Cardiac ventricle fibroblast (primary cell): ENCODE measurements around the gene KRTAP4-16. TPM values are rescaled to one million over a fixed set of nuclear protein-coding genes. Genes with fewer than 3 reads are reported as not detected.

ENCODE experiments used
- total RNA-seq: library from RNA; depleted of rRNA; stranded (reverse); fragments of >200 nt; gene quantifications from 2 replicates; pipeline ENCODE4 v1.2.3, GENCODE V29; 2015

Gene KRTAP4-16
- not detected in 2 replicates for total RNA-seq

DNA sequence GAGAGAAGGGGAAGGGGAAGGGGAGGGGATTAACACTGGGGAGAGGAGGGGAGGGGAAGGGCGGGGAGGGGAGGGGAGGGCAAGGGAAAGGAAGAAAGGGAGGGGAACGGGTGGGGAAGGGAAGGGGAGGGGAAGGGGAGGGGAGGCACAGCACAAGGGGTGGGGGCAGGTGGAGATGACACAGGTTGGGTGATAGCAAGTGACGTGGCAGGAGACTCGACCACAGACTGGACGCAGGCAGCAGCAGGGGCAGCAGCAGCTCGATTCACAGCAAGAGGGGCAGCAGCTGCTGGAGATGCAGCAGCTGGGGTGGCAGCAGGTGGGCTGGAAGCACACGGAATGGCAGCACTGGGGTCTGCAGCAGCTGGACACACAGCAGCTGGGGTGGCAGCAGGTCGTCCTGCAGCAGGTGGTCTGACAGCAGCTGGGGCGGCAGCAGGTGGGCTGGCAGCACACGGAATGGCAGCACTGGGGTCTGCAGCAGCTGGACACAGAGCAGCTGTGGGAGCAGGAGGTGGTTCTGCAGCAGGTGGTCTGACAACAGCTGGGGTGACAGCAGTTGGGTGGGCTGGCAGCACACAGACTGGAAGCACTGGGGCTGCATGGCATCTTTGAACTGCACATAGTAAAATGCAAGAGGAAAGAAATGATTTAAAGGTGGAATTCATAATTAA, at the start of gene KRTAP4-16:
KRTAP4-16 (minus strand) TSS at position 624 of the 674 bp plus-strand sequence; CDS start at position 624, 0 bp downstream.

DNA sequence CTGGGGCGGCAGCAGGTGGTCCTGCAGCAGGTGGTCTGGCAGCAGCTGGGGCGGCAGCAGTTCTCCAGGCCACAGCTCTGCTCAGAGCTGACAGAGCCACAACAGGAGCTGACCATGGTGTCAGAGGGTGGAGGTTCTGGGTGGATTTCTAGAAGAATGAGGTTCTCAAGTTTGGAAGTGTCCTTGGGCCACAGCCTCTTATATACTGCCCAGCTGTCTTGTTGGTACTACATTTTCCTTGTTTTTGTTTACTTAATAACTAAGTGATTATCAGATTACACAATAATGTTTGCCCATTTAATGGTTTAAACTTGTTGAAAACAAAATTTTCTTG, 47.6 kb upstream of the KRTAP4-16 start, which contains the start of gene KRTAP4-5:
KRTAP4-5 (minus strand) TSS at position 174 of the 334 bp plus-strand sequence; CDS start at position 116, 58 bp downstream.

DNA sequence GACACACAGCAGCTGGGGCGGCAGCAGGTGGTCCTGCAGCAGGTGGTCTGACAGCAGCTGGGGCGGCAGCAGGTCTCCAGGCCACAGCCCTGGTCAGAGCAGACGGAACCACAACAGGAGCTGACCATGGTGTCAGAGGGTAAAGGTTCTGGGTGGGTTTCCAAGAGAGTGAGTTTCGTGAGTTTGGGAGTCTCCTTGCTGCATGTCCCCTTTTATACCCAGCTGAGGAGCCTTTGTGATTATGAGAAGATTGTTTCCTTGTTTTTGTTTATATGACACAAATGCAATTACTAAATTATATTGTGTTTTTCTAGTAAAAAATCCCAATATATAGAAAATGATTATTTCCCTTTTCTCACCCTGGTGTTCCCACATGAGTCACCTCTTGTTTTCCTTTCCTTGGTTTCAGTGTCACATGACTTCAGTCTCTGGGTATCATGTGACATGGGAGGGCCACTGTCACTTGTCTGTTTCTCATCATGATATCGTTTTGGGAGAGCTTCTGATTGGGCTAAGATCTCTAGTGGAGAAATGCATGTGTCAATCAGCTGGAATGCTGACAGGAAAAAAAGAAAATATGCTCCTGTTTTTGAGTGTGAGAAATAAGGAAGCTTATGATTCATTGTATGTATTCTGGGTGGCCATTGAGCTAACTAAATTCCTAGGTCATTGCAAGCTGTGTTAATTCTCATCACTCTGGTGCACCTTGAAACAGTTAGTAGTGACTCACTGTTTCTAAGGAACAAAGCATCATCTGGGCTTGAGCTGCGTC, 38.5 kb upstream of the KRTAP4-16 start, which contains the start of gene KRTAP4-6:
KRTAP4-6 (minus strand) TSS at position 185 of the 772 bp plus-strand sequence; CDS start at position 128, 57 bp downstream.

DNA sequence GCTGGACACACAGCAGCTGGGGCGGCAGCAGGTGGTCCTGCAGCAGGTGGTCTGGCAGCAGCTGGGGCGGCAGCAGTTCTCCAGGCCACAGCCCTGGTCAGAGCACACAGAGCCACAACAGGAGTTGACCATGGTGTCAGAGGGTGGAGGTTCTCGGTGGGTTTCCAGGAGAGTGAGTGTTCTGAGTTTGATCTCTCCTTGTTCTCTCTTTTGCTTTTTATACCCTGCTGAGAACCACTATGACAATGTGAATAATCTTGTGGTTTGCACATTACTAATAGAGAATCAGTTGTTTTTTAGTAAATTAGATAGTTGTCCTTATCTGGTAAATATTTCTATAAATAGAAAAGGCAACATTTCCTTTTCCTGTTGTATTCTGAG, 22.0 kb upstream of the KRTAP4-16 start, which contains the start of gene KRTAP4-12:
KRTAP4-12 (minus strand) TSS at position 192 of the 381 bp plus-strand sequence; CDS start at position 132, 60 bp downstream.

DNA sequence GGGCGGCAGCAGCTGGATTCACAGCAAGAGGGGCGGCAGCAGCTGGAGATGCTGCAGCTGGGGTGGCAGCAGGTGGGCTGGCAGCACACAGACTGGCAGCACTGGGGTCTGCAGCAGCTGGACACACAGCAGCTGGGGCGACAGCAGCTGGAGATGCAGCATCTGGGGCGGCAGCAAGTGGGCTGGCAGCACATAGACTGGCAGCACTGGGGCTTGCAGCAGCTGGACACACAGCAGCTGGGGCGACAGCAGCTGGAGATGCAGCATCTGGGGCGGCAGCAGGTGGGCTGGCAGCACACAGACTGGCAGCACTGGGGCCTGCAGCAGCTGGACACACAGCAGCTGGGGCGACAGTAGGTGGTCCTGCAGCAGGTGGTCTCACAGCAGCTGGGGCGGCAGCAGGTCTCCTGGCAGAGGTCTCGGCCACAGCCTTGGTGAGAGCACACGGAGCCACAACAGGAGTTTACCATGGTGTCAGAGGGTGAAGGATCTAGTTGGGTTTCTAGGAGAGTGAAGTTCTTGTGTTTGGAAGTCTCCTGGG, 15.9 kb upstream of the KRTAP4-16 start, which contains the start of gene KRTAP4-11:
KRTAP4-11 (minus strand) TSS at position 528 of the 541 bp plus-strand sequence; CDS start at position 470, 58 bp downstream.

DNA sequence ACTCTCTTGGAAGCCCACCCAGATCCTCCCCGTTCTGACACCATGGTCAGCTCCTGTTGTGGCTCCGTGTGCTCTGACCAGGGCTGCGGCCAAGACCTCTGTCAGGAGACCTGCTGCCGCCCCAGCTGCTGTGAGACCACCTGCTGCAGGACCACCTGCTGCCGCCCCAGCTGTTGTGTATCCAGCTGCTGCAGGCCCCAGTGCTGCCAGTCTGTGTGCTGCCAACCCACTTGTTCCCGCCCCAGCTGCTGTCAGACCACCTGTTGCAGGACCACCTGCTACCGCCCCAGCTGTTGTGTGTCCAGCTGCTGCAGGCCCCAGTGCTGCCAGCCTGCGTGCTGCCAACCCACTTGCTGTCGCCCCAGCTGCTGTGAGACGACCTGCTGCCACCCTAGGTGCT, 3.3 kb upstream of the KRTAP4-16 start, which contains the start of gene KRTAP4-9:
KRTAP4-9 (plus strand) TSS at position 43 of the 400 bp plus-strand sequence; CDS start at position 43, 0 bp downstream.

DNA sequence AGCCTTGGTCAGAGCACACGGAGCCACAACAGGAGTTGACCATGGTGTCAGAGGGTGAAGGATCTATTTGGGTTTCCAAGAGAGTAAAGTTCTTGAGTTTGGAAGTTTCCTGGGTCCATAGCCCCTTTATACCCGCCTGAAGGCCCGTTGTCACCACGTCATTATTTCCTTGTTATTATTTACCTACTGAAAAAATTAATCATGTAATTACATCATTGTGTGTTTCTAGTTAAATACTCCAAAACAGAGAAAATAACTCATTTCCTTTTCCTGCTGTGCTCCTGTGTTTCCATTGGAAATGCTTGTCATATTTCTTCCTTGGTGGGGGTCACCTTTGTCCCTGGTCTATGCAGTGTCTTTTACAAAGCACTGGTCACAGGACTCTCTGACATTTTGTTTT, 4.0 kb downstream of the KRTAP4-16 start, which contains the start of gene KRTAP4-8:
KRTAP4-8 (minus strand) TSS at position 101 of the 400 bp plus-strand sequence; CDS start at position 43, 58 bp downstream.

DNA sequence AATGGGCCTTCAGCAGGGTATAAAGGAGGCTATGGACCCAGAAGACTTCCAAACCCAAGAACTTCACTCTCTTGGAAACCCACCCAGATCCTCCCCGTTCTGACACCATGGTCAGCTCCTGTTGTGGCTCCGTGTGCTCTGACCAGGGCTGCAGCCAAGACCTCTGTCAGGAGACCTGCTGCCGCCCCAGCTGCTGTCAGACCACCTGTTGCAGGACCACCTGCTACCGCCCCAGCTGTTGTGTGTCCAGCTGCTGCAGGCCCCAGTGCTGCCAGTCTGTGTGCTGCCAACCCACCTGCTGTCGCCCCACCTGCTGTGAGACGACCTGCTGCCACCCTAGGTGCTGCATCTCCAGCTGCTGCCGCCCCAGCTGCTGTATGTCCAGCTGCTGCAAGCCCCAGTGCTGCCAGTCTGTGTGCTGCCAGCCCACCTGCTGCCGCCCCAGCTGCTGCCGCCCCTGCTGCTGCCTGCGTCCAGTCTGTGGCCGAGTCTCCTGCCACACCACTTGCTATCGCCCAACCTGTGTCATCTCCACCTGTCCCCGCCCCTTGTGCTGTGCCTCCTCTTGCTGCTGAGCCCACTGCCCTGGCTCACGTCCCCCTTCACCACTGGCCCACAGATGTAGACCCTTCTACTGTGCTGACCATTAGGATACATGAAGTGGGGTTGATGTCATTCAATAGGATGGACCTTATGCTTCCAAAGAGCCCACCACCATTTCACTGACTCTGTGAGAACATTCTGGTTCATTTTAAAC, 17.7 kb downstream of the KRTAP4-16 start, which contains the start of gene KRTAP4-7:
KRTAP4-7 (plus strand) TSS at position 51 of the 757 bp plus-strand sequence; CDS start at position 108, 57 bp downstream.

DNA sequence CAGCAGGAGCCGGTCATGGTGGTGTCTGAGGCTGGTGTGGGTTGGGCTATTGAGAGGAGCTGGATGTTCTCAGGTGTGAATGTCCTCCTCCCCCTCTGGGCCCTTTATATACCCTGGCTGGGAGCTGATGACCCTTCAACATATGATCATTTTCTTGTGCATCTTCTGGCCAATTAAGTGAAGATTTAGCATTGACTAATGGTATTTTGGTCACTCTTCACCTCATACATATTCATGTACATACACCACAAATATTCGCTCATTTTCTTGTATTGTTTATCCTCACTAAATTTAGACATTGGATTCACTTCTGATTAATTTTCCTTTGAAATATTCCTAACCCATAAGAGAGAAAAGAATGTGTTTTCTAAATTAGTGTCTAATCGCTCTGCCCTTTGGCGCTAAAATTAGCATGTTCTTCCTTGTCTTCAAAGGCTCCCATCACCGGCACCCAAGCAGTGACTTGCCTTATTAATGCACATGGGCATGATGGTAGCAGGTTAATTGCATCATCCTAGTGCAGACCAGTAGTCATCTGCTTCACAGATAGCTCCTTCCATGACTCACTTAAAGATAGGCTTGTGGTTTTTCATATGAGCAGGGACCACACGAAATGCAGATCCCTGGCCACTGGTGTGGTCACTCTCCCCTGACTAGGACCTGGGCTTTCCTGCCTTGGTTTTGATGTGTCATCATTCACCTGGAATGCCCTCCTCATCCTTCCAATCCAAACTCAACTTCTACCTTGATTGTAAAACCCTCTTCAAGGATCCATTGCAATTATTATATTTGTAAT, 36.0 kb downstream of the KRTAP4-16 start, which contains the start of gene KRTAP2-4:
KRTAP2-4 (minus strand) TSS at position 51 of the 796 bp plus-strand sequence; CDS start at position 17, 34 bp downstream.

DNA sequence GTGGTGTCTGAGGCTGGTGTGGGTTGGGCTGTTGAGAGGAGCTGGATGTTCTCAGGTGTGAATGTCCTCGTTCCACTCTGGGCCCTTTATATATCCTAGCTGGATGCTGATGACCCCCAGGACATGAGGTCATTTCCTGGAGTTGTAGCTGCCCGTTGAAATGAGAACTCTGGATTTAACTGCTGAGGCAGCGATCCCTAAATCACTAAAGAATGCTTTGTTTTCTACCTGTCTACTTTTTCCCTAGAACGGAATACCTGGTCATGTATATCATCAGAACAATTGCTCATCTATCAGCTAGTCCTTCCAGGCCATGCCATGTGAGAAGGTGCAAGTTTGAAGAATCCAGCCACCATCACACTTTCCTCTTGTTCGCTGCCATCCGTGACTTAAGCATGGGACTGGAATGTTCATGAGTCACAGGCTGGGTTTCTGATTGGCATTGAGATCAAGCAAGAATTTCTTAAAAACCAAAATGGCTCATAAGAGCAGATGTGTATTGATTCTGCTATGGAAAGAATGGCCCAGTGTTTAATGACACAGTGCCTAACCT, 41.9 kb downstream of the KRTAP4-16 start, which contains the start of gene KRTAP2-3:
KRTAP2-3 (minus strand) TSS at position 63 of the 553 bp plus-strand sequence. CDS start 64 bp downstream, outside the sequence.

DNA sequence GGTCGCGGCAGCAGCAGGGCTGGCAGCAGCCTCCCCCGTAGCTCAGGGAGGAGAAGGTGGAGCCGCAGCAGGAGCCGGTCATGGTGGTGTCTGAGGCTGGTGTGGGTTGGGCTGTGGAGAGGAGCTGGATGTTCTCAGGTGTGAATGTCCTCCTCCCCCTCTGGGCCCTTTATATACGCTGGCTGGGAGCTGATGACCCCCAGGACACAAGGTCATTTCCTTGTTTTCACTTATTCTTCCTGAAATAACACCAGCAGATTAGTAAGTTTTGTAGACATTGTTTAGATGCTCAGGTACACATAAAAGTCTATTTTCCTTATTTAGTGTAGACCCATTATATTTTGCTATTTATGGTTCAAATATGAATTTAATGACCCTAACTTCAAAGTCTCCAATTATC, 46.9 kb downstream of the KRTAP4-16 start, which contains the start of gene KRTAP2-2:
KRTAP2-2 (minus strand) TSS at position 101 of the 400 bp plus-strand sequence; CDS start at position 82, 19 bp downstream.

Other genes with a start within 250 kb of the KRTAP4-16 start
- not detected in 2 replicates for gene KRT12, start 235.0 kb downstream of the KRTAP4-16 start, total RNA-seq
- gene KRT20, start 217.0 kb downstream of the KRTAP4-16 start, total RNA-seq, result not detected in 2 replicates
- gene KRT23, start 164.6 kb downstream of the KRTAP4-16 start, total RNA-seq, result not detected in 2 replicates
- gene KRT39, start 135.3 kb downstream of the KRTAP4-16 start, total RNA-seq, result not detected in 2 replicates
- not detected in 2 replicates for gene KRT40, start 117.9 kb downstream of the KRTAP4-16 start, total RNA-seq
- not detected in 2 replicates for gene KRTAP3-3, start 108.0 kb downstream of the KRTAP4-16 start, total RNA-seq
- gene KRTAP3-2, start 102.3 kb downstream of the KRTAP4-16 start, total RNA-seq, result not detected in 2 replicates
- gene KRTAP3-1, start 93.1 kb downstream of the KRTAP4-16 start, total RNA-seq, result not detected in 2 replicates
- not detected in 2 replicates for gene KRTAP1-5, start 75.0 kb downstream of the KRTAP4-16 start, total RNA-seq
- gene KRTAP1-4, start 72.0 kb downstream of the KRTAP4-16 start, total RNA-seq, result not detected in 2 replicates
- gene KRTAP1-3, start 67.3 kb downstream of the KRTAP4-16 start, total RNA-seq, result not detected in 2 replicates
- gene KRTAP1-1, start 60.8 kb downstream of the KRTAP4-16 start, total RNA-seq, result not detected in 2 replicates
- not detected in 2 replicates for gene KRTAP2-1, start 54.9 kb downstream of the KRTAP4-16 start, total RNA-seq
- not detected in 2 replicates for gene KRTAP2-2, start 47.0 kb downstream of the KRTAP4-16 start, total RNA-seq
- not detected in 2 replicates for gene KRTAP2-3, start 42.1 kb downstream of the KRTAP4-16 start, total RNA-seq
- not detected in 2 replicates for gene KRTAP2-4, start 36.3 kb downstream of the KRTAP4-16 start, total RNA-seq
- gene KRTAP4-7, start 18.1 kb downstream of the KRTAP4-16 start, total RNA-seq, result not detected in 2 replicates
- gene KRTAP4-8, start 4.1 kb downstream of the KRTAP4-16 start, total RNA-seq, result not detected in 2 replicates
- not detected in 2 replicates for gene KRTAP4-9, start 3.2 kb upstream of the KRTAP4-16 start, total RNA-seq
- not detected in 2 replicates for gene KRTAP4-11, start 16.2 kb upstream of the KRTAP4-16 start, total RNA-seq
- not detected in 2 replicates for gene KRTAP4-12, start 22.0 kb upstream of the KRTAP4-16 start, total RNA-seq
- not detected in 2 replicates for gene KRTAP4-6, start 38.3 kb upstream of the KRTAP4-16 start, total RNA-seq
- gene KRTAP4-5, start 47.6 kb upstream of the KRTAP4-16 start, total RNA-seq, result not detected in 2 replicates
- not detected in 2 replicates for gene KRTAP4-4, start 58.5 kb upstream of the KRTAP4-16 start, total RNA-seq
- gene KRTAP4-3, start 66.0 kb upstream of the KRTAP4-16 start, total RNA-seq, result not detected in 2 replicates
- gene KRTAP4-2, start 76.0 kb upstream of the KRTAP4-16 start, total RNA-seq, result not detected in 2 replicates
- not detected in 2 replicates for gene KRTAP4-1, start 82.7 kb upstream of the KRTAP4-16 start, total RNA-seq
- not detected in 2 replicates for gene KRTAP9-1, start 87.7 kb upstream of the KRTAP4-16 start, total RNA-seq
- not detected in 2 replicates for gene KRTAP9-2, start 124.4 kb upstream of the KRTAP4-16 start, total RNA-seq
- not detected in 2 replicates for gene KRTAP9-3, start 130.2 kb upstream of the KRTAP4-16 start, total RNA-seq
- gene KRTAP9-8, start 135.8 kb upstream of the KRTAP4-16 start, total RNA-seq, result not detected in 2 replicates
- not detected in 2 replicates for gene KRTAP9-4, start 147.5 kb upstream of the KRTAP4-16 start, total RNA-seq
- gene KRTAP9-9, start 153.2 kb upstream of the KRTAP4-16 start, total RNA-seq, result not detected in 2 replicates
- gene KRTAP9-6, start 163.2 kb upstream of the KRTAP4-16 start, total RNA-seq, result not detected in 2 replicates
- gene KRTAP9-7, start 173.5 kb upstream of the KRTAP4-16 start, total RNA-seq, result not detected in 2 replicates
- not detected in 2 replicates for gene KRTAP29-1, start 200.6 kb upstream of the KRTAP4-16 start, total RNA-seq
- gene KRTAP16-1, start 207.1 kb upstream of the KRTAP4-16 start, total RNA-seq, result not detected in 2 replicates
- not detected in 2 replicates for gene KRTAP17-1, start 213.5 kb upstream of the KRTAP4-16 start, total RNA-seq
- gene KRT33A, start 248.6 kb upstream of the KRTAP4-16 start, total RNA-seq, result not detected in 2 replicates